Measurements from ENCODE around the gene PSTPIP1. TPM values are rescaled to one million over a fixed set of nuclear protein-coding genes. Genes with fewer than 3 reads are reported as not detected.

The PSTPIP1 gene
- total and polyA plus RNA-seq, 2 of the 13 experiments (the other 11 are each of a cell fraction or from before 2014, with no cell fraction given): 4.4 to 8.7 TPM

DNA sequence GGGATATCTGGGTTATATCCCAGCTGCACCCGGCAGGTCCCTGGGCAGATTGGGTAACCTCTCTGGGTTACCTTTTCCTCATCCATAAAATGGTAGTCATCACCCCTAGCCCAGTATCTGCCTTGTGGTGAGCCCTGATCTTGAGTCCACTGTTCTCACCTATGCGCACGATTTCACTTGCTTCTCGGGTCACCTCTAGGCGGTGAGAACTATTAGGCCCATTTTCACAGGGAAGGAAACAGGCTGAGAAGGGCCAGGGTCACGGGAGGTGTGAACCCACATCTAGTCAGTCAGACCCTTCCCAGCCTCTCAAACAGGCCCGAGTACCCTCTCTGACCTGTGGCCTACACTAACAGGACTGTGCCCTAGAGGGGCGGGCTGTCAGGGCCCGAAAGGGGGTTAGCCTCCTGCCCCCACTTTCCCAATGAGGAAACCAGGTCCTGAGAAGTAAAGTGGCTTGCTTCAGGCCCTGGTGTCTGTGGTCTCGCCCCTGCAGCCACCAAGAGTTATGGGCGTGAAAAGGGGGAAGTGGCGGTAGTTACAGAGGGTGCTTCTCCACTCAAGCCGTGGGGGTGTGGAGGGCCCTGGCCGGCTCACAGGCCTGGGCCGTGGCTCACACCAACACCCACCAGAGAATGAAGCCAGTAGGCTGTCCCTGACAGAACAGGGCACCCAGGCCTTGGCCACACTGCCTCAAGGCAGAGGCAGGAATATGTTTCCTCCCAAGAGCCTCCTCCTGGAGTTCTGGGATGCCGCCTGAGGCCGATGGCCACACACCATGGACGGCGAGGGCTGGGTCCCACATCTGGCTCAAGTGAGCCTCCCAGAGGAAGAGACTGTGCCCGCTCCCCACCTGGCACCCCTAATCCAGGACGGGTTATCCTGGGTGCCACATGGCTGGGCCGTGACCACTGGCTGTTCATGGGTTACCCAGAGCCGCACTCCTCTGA lies 19.5 kb downstream of the PSTPIP1 start (continued):
- TF ChIP-seq HMGXB3 (CRISPR knock-in tag; IDR thresholded peaks at IDR 0.05; ENCODE audit: borderline replicate concordance) (no peak), MAF1 (CRISPR knock-in tag; IDR thresholded peaks at IDR 0.05; ENCODE audit: borderline replicate concordance) (no peak), ELF4 (CRISPR knock-in tag; IDR thresholded peaks at IDR 0.05; ENCODE audit: borderline replicate concordance) (no peak)
- TF ChIP-seq, protein P1, sequence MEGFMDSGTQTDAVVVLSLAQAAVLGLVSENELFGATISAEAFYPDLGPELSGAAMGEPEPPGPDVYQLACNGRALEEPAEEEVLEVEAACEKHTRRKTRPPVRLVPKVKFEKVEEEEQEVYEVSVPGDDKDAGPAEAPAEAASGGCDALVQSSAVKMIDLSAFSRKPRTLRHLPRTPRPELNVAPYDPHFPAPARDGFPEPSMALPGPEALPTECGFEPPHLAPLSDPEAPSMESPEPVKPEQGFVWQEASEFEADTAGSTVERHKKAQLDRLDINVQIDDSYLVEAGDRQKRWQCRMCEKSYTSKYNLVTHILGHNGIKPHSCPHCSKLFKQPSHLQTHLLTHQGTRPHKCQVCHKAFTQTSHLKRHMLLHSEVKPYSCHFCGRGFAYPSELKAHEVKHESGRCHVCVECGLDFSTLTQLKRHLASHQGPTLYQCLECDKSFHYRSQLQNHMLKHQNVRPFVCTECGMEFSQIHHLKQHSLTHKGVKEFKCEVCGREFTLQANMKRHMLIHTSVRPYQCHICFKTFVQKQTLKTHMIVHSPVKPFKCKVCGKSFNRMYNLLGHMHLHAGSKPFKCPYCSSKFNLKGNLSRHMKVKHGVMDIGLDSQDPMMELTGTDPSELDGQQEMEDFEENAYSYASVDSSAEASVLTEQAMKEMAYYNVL (CRISPR knock-in tag; IDR thresholded peaks at IDR 0.05; ENCODE audit: borderline replicate concordance): no peak

All from HepG2 (cell line).